NCI-H510A treated with DMSO at 0.1 percent for 48 hours (cell line): Measurements from ENCODE around the gene DDX10.
"Not testable (repeated sequence)": the region's sequence is repeated elsewhere in the genome, so short reads cannot be mapped to it uniquely, and the experiment has no call there.

Experiments used
- DNase-seq: peaks from one replicate; lab custom pipeline; 2025; lab: John Stamatoyannopoulos, UW

DDX10 gene

DNA sequence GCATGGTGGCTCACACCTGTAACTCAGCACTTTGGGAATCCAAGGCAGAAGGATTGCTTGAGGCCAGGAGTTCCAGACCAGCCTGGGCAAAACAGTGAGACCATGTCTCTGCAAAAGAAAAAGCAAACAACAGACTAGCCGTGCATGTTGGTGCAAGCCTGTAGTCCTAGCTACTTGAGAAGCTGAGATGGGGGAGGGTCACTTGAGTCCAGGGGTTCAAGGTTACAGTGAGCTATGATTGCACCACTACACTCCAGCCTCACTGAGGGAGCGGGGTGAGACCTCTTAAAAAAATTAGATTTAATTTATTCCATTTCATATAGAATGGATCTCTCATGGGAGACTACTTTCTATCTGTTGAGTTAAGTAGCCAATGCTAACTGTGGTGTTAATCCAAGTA, 50.4 kb downstream of the DDX10 start:
- no peak for DNase-seq

DNA sequence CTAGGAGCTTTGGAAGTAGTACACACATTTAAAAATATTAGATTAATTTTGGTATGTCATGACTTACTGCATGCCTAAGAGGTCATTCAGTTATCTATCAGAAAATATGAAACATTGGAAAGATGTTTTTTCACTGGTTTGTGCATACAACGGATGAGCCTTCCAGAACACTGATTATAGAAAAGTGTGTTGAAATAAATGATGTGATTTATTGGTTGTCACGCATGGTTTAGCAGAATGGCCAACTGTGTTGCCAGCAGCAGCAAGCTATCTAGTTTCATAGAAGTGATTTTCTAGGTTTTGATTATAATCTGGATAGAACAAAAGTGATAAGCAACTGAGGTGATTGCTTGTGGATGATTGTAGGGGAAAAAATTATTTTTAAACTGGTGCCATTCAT, 53.6 kb downstream of the DDX10 start:
- no peak for DNase-seq

DNA sequence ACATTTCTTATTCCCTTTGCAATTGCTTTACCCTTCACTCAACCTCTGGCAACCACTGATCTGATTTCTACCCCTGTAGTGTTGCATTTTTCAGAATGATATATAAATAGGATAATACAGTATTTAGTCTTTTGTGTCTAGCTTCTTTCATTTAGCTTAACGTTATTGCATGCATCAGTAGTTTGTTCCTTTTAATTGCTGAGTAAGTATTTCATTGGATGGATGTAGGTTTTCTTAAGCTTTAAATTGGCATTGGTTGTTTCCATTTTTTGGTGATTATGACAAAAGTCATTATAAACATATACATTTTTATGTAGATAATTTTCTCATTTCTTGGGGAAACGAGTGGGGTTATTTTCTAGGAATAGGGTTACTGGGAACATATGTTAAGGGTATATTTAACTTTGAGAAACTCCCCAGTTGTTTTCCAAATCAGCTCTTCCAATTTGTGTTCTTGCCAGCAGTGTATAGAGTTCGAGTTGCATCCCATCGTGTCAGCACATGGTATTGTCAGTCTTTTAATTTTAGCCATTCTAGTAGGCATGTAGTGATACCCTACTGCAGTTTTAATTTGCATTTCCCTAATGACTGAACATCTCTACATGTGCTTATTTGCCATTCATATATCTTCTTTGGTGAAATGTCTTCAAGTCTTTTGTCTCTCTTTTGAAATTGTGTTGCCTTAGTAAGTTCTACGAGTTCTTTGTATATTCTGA, 60.3 kb downstream of the DDX10 start:
- DNase-seq, result no peak

DNA sequence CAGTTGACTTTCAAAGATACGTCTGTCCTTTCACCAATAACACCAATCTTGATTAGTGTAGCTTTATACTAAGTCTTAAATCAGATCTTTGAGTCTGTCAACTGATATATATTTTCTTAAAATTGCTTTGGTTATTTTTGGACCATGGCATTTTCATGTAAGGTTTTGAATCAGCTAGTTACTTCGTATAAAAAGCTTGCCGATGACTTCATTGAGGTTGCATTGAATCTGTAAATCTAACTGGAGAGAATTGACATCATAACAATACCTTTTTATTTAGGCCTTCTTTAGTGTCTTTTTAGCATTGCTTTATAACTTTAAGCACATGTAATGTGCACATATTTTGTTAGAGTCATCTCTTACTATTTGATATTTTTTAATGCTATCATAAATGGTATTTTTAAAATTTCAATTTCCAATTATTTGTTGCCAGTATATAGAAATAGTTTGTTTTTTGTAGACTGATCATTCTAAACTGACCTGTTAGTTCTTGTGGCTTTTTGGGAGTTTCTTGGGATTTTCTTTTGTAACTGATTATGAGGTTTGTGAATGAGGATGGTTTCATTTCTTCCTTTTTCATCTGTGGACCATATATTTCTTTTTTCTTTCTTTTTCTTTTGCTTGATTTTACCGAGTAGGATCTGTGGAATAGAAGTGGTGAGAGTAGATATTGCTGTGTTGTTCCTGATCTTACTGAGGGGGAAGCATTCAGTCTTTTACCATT, 61.4 kb downstream of the DDX10 start:
- DNase-seq, result no peak

DNA sequence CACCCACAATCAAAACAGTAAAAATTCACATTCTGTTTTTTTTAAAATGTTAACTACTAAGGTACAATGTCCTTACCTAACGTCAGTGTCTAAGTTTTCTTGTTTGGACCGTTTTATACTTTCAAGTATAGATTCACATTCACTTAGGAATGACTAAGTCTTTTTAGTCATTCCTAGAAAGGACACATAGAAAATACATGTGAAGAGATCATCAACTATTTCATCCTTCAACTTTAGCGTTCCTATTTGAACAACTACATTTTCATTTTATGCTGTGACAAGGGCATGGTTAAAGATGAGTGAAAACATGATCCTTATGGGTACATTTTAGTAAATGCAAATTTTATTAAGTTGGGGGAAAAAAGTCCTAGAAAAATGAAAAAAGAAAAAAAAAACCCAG, 62.8 kb downstream of the DDX10 start:
- DNase-seq, result no peak

DNA sequence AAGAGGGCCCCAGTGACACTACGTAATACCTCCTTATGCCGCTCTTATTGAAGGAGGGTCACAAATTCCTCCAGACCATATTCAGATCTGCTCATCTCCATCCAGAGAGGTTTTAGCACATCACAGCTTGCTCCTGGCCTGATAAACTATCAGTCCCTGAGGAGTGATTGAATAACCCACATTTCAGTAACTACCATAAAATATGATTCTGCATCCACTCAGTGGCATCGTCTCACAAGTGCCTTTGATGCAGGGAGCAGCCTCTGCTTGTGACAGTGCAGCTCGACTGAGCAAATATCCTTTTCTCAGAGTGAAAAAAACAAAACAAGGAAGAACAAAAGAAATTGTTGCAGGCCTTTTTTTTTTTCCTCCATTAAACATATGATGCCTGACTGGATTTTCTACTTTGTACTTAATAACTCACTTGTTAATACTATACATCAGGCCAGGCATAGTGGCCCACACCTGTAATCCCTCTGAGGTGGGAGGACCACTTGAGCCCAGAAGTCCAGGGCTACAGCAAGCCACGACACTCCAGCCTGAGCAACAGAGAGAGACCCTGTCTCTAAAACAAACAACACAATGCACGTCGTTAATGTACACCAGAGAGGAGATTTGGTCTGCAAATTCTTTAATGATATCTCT, 64.5 kb downstream of the DDX10 start:
- DNase-seq, result no peak

- DNase-seq, result peak; percentile 82
Measured at GRCh38 chr11:108732395-108732794, 67.5 kb downstream of the DDX10 start.

GRCh38 chr11:108733479-108734116, 68.7 kb downstream of the DDX10 start:
- no peak for DNase-seq

- no peak for DNase-seq
Measured at GRCh38 chr11:108734283-108734682, 69.4 kb downstream of the DDX10 start.

DNA sequence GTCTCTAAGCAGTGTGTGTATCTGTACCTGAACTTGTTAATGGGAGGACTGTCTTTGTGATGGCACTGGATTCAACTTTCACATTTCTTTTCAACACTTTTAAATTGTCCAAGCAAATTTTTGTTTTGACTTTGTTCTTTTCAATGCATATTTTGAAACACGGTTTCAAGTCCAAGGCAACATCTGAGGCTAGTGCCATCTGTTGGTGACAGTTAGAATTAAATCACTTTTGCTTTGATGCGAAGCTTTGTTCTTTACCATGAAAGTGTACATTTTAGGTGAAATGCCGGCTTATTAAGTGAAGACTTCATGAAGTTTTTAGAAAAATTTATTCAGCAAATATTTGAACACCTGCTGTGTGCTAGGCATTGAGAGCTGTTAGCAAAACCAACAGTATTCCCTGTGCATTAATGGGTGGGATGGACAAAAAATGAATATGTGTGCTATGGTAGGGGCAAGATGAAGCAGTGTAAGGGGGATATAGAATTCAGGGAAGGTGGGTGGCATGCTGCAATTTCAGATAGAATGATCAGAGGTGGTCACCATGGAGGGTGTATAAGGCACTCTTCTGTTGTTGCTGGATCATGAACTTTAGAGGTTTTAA, 70.2 kb downstream of the DDX10 start:
- no peak for DNase-seq

DNA sequence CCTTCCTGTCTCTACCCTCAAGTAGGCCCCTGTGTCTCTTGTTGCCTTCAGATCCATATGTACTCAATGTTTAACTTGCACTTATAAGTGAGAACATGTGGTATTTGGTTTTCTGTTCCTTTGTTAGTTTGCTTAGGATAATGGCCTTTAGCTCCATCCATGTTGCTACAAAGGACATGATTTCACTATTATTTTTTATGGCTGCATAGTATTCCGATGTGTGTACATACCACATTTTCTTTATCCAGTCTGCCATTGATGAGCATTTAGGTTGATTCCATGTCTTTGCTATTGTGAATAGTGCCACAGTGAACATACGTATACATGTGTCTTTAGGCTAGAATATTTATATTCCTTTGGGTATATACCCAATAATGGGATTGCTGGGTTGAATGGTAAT, 75.3 kb downstream of the DDX10 start:
- DNase-seq, result not testable (repeated sequence)

- DNase-seq, result no peak
Measured at GRCh38 chr11:108743851-108744250, 79.0 kb downstream of the DDX10 start.

DNA sequence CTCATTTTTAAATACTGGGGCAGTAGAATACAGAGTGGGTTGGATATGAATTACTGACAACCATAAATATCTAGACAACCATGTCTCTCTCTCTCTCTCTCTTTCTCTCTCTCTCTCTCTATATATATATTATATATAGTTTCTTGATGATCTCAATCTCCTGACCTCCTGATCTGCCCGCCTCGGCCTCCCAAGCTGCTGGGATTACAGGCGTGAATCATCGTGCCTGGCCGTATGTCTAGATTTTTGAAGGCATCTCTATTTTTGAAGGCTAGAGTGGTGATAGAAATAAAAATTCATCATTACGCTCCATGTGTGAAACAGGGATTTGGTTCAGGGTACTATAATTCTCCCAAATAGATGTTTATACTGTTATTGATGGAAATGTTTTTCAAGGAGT, 84.1 kb downstream of the DDX10 start:
- DNase-seq, result no peak

DNA sequence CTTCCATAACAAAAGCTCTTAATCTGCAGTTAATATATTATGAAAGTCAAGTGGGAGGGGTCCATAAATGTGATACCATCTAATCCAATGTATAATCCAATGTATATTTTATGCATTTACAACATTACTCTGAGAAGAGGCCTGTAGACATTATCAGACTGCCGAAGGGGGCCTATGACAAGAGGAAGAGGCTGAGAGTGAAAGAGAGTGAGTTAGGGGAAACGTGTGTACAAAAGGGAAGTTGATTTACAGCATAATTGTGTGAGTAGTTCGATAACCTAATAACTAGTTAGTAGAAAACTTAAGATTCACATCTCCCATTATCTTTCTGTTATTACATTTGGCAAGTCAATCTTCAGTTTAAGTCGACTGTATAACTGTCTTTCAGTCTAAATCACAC, 86.6 kb downstream of the DDX10 start:
- no peak for DNase-seq

- DNase-seq, result no peak
Measured at GRCh38 chr11:108752297-108752751, 87.5 kb downstream of the DDX10 start.

DNA sequence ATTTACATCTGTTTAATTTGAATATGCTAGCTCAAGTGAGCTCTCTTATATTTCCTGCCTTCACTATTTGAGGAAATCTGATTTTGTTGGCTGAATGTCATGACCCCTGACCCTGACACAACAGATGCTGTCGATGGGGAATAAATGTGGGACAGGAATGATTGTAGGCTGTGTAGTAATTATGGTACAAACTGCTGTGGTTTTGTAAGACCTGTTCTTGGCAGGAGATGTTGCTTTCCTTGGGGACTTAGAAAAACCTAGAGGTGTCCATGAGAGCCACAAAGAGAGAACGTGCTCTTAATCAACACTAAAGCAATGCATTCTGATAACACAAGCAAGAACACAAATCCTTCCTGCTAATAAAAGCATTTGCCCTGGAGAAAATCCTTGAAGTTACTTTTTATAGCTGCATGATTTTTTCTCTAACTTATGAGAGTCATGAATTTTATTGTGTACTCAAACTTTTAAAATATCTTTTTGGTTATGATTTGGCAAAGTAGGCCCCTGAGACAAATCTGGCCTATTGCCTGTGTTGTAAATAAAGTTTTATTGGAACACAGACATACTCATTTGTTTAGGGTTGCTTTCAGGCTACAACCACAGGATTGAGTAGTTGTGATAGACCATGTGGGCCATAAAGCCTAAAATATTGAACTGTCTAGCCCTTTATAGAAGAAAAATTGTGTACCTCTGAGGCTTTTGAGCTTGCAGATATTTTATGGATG, 90.2 kb downstream of the DDX10 start:
- DNase-seq, result no peak

DNA sequence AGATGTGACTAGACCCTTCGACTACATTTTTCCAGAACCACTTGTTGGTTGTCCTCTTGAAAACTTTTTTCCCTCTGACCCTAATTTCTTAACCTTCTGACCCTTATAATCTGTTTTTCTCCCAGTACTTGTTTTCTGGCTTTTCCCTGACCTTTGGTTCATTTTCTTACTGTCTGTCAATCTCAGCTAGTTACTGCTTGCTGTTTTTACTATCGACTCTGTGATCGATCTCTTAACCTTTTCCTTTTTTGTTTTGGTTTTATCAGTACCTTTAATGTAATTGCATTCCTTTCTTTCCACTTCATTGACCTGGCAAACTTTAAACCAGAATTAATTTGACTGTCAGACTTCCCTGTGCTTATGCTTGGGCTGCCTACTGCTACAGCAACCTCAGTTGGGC, 92.8 kb downstream of the DDX10 start:
- DNase-seq, result no peak

- no peak for DNase-seq
Measured at GRCh38 chr11:108758458-108758857, 93.6 kb downstream of the DDX10 start.

DNA sequence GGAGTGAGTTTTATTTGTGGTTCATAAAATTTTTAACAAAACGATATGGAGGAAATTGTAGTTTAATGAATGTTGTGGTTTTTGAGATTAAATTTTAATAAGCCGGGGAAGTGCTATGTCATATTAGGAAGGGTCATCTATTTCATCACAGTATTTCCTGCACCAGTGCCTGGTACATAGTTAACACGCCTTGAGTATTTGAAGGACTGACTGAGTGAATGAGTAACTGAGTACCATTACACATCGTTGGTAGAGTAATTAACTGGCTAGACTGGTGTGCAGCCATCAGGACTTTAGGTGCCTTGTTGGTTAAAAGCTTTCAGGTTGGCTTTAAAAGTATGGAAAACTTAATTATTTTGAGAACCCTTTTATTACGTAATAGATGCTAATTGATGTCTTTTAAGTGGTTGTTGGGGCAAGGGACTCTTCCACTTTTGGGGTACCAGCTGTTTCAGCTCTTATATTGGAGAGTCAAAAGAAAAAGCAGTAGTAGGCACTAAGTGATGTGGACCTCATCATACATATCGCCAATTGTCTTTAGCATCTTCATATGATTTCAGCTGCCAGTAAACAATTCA, 101.8 kb downstream of the DDX10 start:
- DNase-seq, result no peak

DNA sequence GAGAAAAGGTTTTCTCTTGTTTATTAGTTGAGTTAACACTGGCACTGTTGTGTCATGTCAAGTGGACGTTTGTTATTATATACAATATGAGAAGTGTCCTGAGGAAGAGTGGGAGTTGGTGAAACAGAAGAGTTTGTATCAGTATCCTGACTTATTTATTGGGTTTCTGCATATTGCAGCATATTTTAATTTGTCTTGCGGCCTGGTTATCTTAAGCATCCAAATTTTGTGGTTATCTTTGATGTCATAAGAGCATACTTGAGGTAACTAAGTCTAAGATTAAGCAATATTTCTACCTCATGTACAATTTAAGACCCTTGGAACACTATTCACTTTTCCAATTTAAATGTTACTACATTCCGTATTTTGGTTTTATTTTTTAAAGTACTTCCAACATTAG, 103.5 kb downstream of the DDX10 start:
- no peak for DNase-seq

- no peak for DNase-seq
Measured at GRCh38 chr11:108768964-108769363, 104.1 kb downstream of the DDX10 start.
